GM21390 (cell line): ENCODE results near the gene DRP2.
A peak's percentile ranks its signal among the peaks of the same experiment; 100 is the strongest.
"Not testable (repeated sequence)": the region's sequence is repeated elsewhere in the genome, so short reads cannot be mapped to it uniquely, and the experiment has no call there.

Experiments used
- ATAC-seq: cut with Tn5 transposase; IDR thresholded peaks from one replicate; pipeline ENCODE4 v1.9.1; 2021; ENCODE audit not compliant: unreplicated experiment

DRP2 gene

GRCh38 chrX:101219116-101219863, at the start of gene DRP2:
TSS of gene DRP2 (plus strand) at chrX:101219786. CDS start at chrX:101231648, 11,862 bp downstream.
- no peak for ATAC-seq

GRCh38 chrX:101171883-101172400, 47.6 kb upstream of the DRP2 start:
- ATAC-seq: no peak

DNA sequence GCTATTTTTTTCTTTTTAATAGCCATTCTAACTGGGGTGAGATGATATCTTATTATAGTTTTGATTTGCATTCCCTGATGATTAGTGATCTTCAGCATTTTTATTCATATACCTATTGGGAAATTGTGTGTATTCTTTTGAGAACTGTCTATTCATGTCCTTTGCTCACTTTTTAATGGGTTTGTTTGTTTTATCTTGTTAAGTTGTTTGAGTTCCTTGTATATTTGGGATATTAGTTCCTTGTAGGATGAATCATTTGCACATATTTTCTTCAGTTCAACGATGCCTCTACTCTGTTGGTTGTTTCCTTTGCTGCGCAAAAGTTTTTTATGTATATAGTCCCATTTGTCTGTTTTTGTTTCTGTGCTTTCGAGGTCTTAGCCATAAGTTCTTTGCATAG, 43.1 kb upstream of the DRP2 start:
- ATAC-seq: no peak

DNA sequence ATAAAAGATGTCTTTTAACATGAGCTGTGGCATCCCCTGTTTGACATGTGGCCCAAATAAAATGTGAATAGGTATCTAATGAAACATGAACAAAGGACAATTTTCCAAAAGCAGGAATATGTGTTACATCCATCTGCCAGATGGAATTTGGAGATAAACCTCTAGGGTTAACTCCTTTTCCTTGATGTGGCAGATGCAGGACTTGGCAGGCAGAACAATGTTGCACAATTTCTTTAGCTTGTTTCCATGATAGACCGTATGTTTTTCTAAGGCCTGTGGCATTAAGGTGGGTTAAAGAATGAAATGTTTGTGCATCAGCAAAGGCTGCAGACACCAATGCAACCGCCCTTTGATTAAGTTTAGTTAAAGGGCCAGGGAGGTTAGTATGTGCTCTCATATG, 34.7 kb upstream of the DRP2 start:
- ATAC-seq: not testable (repeated sequence)

DNA sequence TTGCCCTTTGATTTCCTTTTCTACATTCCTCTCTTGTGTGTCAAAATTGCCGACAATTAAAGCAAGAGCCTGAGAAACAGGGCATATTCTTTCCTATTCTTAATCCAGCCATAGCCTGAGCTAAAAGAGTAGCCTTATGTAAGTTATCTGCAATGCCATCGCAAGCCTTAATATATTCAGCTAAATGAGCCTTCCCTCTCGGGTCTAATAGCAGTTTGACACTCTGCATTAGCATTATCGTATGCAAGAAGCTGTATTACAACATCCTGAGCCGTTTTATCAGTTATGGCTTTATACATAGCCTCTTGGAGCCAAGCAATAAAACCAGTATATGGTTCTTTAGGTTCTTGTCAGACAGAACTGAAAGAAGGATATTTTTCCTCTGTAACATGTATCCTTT, 31.6 kb upstream of the DRP2 start:
- ATAC-seq: not testable (repeated sequence)

DNA sequence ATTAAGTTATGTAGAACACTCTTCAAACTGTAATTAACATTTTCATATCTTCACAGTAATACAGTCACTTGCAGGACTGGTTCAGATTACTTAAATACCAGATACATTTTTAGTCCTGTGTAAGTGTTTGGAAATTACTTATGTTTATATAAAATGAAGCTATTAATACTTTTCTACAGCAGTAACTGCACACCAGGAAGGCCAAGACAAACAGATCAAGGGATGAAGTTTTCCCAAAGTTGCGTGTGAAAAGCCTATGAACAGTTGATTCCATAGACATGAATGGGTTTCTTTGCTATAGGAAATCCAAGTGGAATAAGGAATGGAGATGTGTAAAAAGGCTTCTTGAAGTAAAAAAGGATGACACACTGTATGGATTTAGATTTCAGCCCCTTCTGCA, 28.9 kb upstream of the DRP2 start:
- ATAC-seq: no peak

DNA sequence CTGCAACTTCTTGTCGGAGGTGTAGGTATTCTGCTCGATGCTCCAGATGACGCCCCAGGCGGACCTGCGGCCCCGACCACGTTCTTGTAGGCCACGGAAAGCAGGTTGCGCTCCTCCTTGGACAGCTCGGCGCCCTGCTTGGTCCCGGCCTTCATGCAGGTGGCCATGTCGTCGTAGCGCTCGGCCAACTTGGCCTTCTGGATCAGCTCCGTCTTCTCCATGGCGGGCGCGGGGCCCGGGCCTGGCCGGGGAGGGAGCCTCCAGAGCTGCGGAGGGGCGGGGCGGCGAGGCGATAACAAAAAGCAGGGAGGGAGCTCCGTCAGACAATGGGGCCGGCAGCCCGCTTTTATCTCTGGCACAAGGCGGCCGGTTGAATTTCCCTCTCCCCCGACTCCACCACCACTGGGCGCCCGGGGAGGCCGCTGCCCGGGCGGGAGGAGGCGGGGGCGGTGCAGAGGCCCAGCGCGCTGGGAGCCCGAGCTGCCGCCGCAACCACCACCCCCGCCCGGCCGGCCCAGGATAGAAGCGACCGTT, 28.3 kb upstream of the DRP2 start:
- ATAC-seq: no peak

- ATAC-seq: no peak
Observed at GRCh38 chrX:101195442-101196173, 24.0 kb upstream of the DRP2 start.

GRCh38 chrX:101203761-101204351, 15.7 kb upstream of the DRP2 start:
- no peak for ATAC-seq

GRCh38 chrX:101206471-101206870, 13.1 kb upstream of the DRP2 start:
- ATAC-seq: no peak

DNA sequence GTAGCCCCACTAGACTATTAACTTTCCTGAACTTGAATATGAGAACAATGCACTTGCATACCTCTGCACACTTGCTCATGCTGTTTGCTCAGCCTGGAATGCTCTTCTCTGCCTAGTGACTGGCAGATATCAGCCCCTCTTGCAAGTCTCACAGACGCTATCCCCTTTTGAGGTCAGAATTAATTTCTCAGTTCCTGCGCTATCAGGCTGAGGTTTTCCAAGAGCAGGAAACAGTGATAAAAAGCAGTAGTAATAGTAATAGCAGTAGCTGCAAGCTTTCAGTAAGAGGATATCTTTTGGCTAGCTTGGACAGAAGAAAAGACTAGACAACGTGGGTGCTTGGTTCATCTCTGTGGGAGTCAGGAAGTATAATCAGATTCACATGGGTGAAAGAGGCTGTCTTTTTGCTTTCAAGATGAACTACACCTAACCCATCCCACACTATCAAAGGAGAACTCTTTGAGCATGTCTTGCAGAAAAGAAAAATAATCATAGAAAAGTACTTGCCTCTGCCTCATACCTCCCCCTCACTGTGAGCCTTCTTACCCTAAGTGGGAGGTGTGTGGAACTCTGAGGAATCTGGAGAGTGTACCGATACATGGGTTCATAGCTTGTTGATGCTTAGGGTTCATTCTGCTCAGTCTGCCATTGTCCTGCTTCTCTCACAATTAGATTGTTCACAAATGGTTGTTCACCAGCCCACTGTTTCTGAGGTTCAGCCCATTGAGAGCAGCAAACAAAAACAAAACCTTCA, 11.3 kb upstream of the DRP2 start:
- peak; percentile 72 for ATAC-seq

DNA sequence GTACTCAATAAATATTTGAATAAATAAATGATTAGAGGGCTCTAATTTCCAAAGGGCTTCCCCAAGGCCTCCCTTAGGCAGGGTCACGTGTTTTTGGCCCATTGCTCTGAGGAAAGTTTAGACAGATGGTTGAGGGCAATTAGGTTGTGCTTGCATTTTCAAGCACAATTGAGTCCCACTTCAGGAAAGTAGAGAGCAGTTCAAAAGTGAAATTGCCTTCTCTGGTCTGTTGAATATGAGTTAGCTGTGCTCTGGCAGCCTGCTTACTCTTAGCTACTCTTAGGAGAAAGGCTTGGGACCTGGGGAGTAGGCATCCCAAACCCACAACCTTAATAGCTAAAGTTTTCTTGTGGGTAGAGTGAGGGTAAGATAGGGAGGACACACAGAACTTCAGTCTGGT, 9.0 kb upstream of the DRP2 start:
- no peak for ATAC-seq

DNA sequence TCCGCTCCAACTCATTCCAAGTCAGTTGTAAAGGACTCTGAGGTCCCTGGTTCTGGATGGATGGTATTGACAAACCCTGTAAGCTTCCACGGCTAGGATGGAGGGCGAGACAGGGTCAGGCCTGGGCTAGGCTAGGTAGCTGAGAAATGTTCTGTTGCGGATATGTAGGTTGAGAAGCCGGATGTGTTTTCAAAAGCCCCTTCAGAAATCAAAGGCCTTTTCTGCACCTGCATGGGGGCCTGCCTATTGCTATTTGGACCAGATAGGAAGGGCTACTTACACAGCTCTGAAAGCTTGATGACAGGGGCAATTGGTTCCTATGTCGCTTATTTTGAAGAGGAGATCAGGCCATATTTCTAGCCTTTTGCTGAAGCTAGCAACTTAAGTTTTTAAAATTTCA, 1.9 kb upstream of the DRP2 start:
- ATAC-seq: no peak

- no peak for ATAC-seq
Observed at GRCh38 chrX:101219864-101220346, 319 bp downstream of the DRP2 start.

GRCh38 chrX:101220662-101221260, 1.2 kb downstream of the DRP2 start:
- no peak for ATAC-seq

DNA sequence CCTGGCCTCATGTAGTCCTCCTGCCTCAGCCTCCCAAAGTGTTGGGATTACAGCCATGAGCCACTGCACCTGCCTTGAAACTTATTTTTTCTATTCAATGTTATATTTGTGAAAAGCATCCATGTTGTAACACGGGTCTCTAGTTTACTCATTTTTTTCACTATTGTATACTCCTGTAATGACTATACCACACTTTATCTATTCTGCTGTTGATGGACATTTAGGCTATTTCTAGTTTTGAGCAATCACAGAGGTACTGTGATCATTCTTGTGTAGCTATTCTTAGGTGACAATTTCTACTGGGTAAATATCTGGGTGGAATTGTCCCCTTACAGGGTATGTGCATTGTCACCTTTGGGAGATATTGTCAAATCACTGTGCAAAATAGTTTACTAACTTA, 3.6 kb downstream of the DRP2 start:
- ATAC-seq: no peak

GRCh38 chrX:101229170-101229569, 9.6 kb downstream of the DRP2 start:
- ATAC-seq: no peak

- ATAC-seq: no peak
Observed at GRCh38 chrX:101230636-101231035, 11.1 kb downstream of the DRP2 start.

DNA sequence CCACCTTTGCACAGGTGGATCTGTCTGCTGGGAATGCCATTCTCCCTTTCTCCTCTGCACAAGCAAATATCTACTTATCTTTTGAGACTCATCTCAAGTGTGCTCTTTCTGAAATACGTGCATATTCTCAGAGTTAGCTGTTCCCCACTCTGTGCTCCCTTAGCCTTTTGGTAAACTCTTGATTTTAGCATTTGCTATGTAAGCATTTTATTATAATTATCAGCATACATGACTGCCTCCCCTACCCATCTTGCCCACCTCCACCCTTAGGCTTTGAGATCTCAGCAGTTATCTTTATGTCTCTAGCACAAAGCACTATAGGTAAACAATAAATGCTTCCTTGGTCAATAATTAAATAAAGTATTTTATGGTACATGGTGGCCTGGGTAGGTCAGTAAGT, 11.5 kb downstream of the DRP2 start:
- ATAC-seq: no peak

GRCh38 chrX:101232316-101232715, 12.7 kb downstream of the DRP2 start:
- no peak for ATAC-seq
